Measurements from ENCODE around the gene THSD4. TPM values are rescaled to one million over a fixed set of nuclear protein-coding genes. Genes with fewer than 3 reads are reported as not detected.

The THSD4 gene
- total and polyA plus RNA-seq, 2 donors: 23.9 to 75.1 TPM

GRCh38 chr15:71541746-71542145, 426.5 kb downstream of the THSD4 start:
- Histone ChIP-seq H3K36me3 (ENCODE audit: insufficient read depth) (no peaks in the 10 kb centered on the region), H3K4me1 (ENCODE audit: insufficient read depth) (peaks cover 1% of the 10 kb centered on the region), H3K4me3 (ENCODE audit: low read depth, low read length) (no peak overlapping the region), H3K27ac (ENCODE audit: low read depth) (no peak overlapping the region)
- no peak for DNase-seq (ENCODE audit: extremely low spot score)
- 84% methylated on average over 2 of the region's 2 CpGs for WGBS

- DNase-seq (ENCODE audit: extremely low spot score): no peak
- Histone ChIP-seq H3K27ac (ENCODE audit: low read depth) (no peak overlapping the region), H3K4me3 (ENCODE audit: low read depth, low read length) (no peak overlapping the region), H3K36me3 (ENCODE audit: insufficient read depth) (no peaks in the 10 kb centered on the region), H3K4me1 (ENCODE audit: insufficient read depth) (peaks cover 1% of the 10 kb centered on the region)
Observed at GRCh38 chr15:71542836-71543235, 427.6 kb downstream of the THSD4 start.

GRCh38 chr15:71543413-71543812, 428.1 kb downstream of the THSD4 start:
- Histone ChIP-seq H3K27ac (ENCODE audit: low read depth) (no peak overlapping the region), H3K4me3 (ENCODE audit: low read depth, low read length) (no peak overlapping the region), H3K36me3 (ENCODE audit: insufficient read depth) (no peaks in the 10 kb centered on the region), H3K4me1 (ENCODE audit: insufficient read depth) (peaks cover 1% of the 10 kb centered on the region)
- no peak for DNase-seq (ENCODE audit: extremely low spot score)
- WGBS: 91% methylated on average over 3 of the region's 3 CpGs

- DNase-seq (ENCODE audit: extremely low spot score): no peak
- Histone ChIP-seq H3K4me3 (ENCODE audit: low read depth, low read length) (no peak overlapping the region), H3K4me1 (ENCODE audit: insufficient read depth) (peaks cover 1% of the 10 kb centered on the region), H3K27ac (ENCODE audit: low read depth) (no peak overlapping the region), H3K36me3 (ENCODE audit: insufficient read depth) (no peaks in the 10 kb centered on the region)
- WGBS: 64% methylated on average over 5 of the region's 5 CpGs
Observed at GRCh38 chr15:71545223-71545760, 430.0 kb downstream of the THSD4 start.

- Histone ChIP-seq H3K36me3 (ENCODE audit: insufficient read depth) (no peaks in the 10 kb centered on the region), H3K4me1 (ENCODE audit: insufficient read depth) (peaks cover 1% of the 10 kb centered on the region), H3K27ac (ENCODE audit: low read depth) (no peak overlapping the region), H3K4me3 (ENCODE audit: low read depth, low read length) (no peak overlapping the region)
- 85% methylated on average over 1 of the region's 1 CpG for WGBS
- no peak for DNase-seq (ENCODE audit: extremely low spot score)
Observed at GRCh38 chr15:71545923-71546322, 430.7 kb downstream of the THSD4 start.

- 26% methylated on average over 12 of the region's 12 CpGs for WGBS
- no peak for DNase-seq (ENCODE audit: extremely low spot score)
- peak overlapping the region; percentile 22 for H3K4me3 ChIP-seq (ENCODE audit: low read depth, low read length)
- peaks cover 1% of the 10 kb centered on the region for H3K4me1 ChIP-seq (ENCODE audit: insufficient read depth)
- H3K27ac ChIP-seq (ENCODE audit: low read depth): no peak overlapping the region
- H3K36me3 ChIP-seq (ENCODE audit: insufficient read depth): no peaks in the 10 kb centered on the region
Observed at GRCh38 chr15:71547011-71547410, 431.7 kb downstream of the THSD4 start.

- H3K4me3 ChIP-seq (ENCODE audit: low read depth, low read length): no peak overlapping the region
- no peak for DNase-seq (ENCODE audit: extremely low spot score)
- WGBS: 38% methylated on average over 4 of the region's 4 CpGs
- no peak overlapping the region for H3K27ac ChIP-seq (ENCODE audit: low read depth)
- H3K4me1 ChIP-seq (ENCODE audit: insufficient read depth): peaks cover 1% of the 10 kb centered on the region
- H3K36me3 ChIP-seq (ENCODE audit: insufficient read depth): no peaks in the 10 kb centered on the region
Observed at GRCh38 chr15:71548401-71548807, 433.1 kb downstream of the THSD4 start.

GRCh38 chr15:71549091-71549490, 433.8 kb downstream of the THSD4 start:
- Histone ChIP-seq H3K27ac (ENCODE audit: low read depth) (no peak overlapping the region), H3K4me1 (ENCODE audit: insufficient read depth) (peaks cover 1% of the 10 kb centered on the region), H3K36me3 (ENCODE audit: insufficient read depth) (no peaks in the 10 kb centered on the region), H3K4me3 (ENCODE audit: low read depth, low read length) (peak overlapping the region; percentile 16)
- 43% methylated on average over 5 of the region's 5 CpGs for WGBS
- DNase-seq (ENCODE audit: extremely low spot score): no peak

- peaks cover 1% of the 10 kb centered on the region for H3K4me1 ChIP-seq (ENCODE audit: insufficient read depth)
- DNase-seq (ENCODE audit: extremely low spot score): no peak
- H3K36me3 ChIP-seq (ENCODE audit: insufficient read depth): no peaks in the 10 kb centered on the region
- no peak overlapping the region for H3K4me3 ChIP-seq (ENCODE audit: low read depth, low read length)
- 56% methylated on average over 5 of the region's 5 CpGs for WGBS
- no peak overlapping the region for H3K27ac ChIP-seq (ENCODE audit: low read depth)
Observed at GRCh38 chr15:71549697-71550096, 434.4 kb downstream of the THSD4 start.

GRCh38 chr15:71551566-71551965, 436.3 kb downstream of the THSD4 start:
- DNase-seq (ENCODE audit: extremely low spot score): no peak
- 75% methylated on average over 5 of the region's 5 CpGs for WGBS
- H3K4me3 ChIP-seq (ENCODE audit: low read depth, low read length): no peak overlapping the region
- no peaks in the 10 kb centered on the region for H3K4me1 ChIP-seq (ENCODE audit: insufficient read depth)
- H3K36me3 ChIP-seq (ENCODE audit: insufficient read depth): no peaks in the 10 kb centered on the region
- H3K27ac ChIP-seq (ENCODE audit: low read depth): no peak overlapping the region

- H3K4me3 ChIP-seq (ENCODE audit: low read depth, low read length): no peak overlapping the region
- 65% methylated on average over 3 of the region's 3 CpGs for WGBS
- H3K36me3 ChIP-seq (ENCODE audit: insufficient read depth): no peaks in the 10 kb centered on the region
- no peaks in the 10 kb centered on the region for H3K4me1 ChIP-seq (ENCODE audit: insufficient read depth)
- DNase-seq (ENCODE audit: extremely low spot score): no peak
- no peak overlapping the region for H3K27ac ChIP-seq (ENCODE audit: low read depth)
Observed at GRCh38 chr15:71559098-71559497, 443.8 kb downstream of the THSD4 start.

- no peaks in the 10 kb centered on the region for H3K4me1 ChIP-seq (ENCODE audit: insufficient read depth)
- H3K36me3 ChIP-seq (ENCODE audit: insufficient read depth): no peaks in the 10 kb centered on the region
- DNase-seq (ENCODE audit: extremely low spot score): no peak
- H3K4me3 ChIP-seq (ENCODE audit: low read depth, low read length): no peak overlapping the region
- no peak overlapping the region for H3K27ac ChIP-seq (ENCODE audit: low read depth)
- WGBS: 66% methylated on average over 3 of the region's 3 CpGs
Observed at GRCh38 chr15:71559616-71560015, 444.3 kb downstream of the THSD4 start.

GRCh38 chr15:71562251-71562650, 447.0 kb downstream of the THSD4 start:
- no peaks in the 10 kb centered on the region for H3K36me3 ChIP-seq (ENCODE audit: insufficient read depth)
- 88% methylated on average over 5 of the region's 5 CpGs for WGBS
- H3K4me1 ChIP-seq (ENCODE audit: insufficient read depth): no peaks in the 10 kb centered on the region
- H3K4me3 ChIP-seq (ENCODE audit: low read depth, low read length): no peak overlapping the region
- H3K27ac ChIP-seq (ENCODE audit: low read depth): no peak overlapping the region
- no peak for DNase-seq (ENCODE audit: extremely low spot score)

- WGBS: 0% methylated on average over 1 of the region's 1 CpG
- Histone ChIP-seq H3K4me3 (ENCODE audit: low read depth, low read length) (no peak overlapping the region), H3K36me3 (ENCODE audit: insufficient read depth) (no peaks in the 10 kb centered on the region), H3K27ac (ENCODE audit: low read depth) (no peak overlapping the region), H3K4me1 (ENCODE audit: insufficient read depth) (no peaks in the 10 kb centered on the region)
- DNase-seq (ENCODE audit: extremely low spot score): no peak
Observed at GRCh38 chr15:71564217-71564616, 448.9 kb downstream of the THSD4 start.

GRCh38 chr15:71565006-71565405, 449.7 kb downstream of the THSD4 start:
- no peak overlapping the region for H3K4me3 ChIP-seq (ENCODE audit: low read depth, low read length)
- no peaks in the 10 kb centered on the region for H3K4me1 ChIP-seq (ENCODE audit: insufficient read depth)
- WGBS: 94% methylated on average over 1 of the region's 1 CpG
- no peak for DNase-seq (ENCODE audit: extremely low spot score)
- H3K27ac ChIP-seq (ENCODE audit: low read depth): no peak overlapping the region
- no peaks in the 10 kb centered on the region for H3K36me3 ChIP-seq (ENCODE audit: insufficient read depth)
